Mesenchymal stem cell (in vitro differentiated cells and primary cell): ENCODE results near the gene EFTUD2.

ENCODE experiments used
- DNase-seq: peaks from one replicate; pipeline ENCODE4 v3.0.0-alpha.2; 2013
- H2AFZ ChIP-seq: one replicate; pipeline ENCODE4 v1.6.1; 2013; ENCODE audit warnings: low read depth, mild to moderate bottlenecking, control low read depth, inconsistent platforms, low read length, moderate library complexity
- H2AK5ac ChIP-seq: 2 replicates; pipeline ENCODE4 v1.6.1; 2013; ENCODE audit warnings: low read length, moderate library complexity, mild to moderate bottlenecking, inconsistent platforms; ENCODE audit not compliant: severe bottlenecking
- H2BK120ac ChIP-seq: one replicate; pipeline ENCODE4 v1.6.1; 2013; ENCODE audit warnings: low read depth, mild to moderate bottlenecking, inconsistent platforms, low read length, moderate library complexity
- H2BK12ac ChIP-seq, 2 experiments: one replicate each; pipeline ENCODE4 v1.6.1; 2013; ENCODE audit warnings: inconsistent platforms in 2 of 2, low read length in 2 of 2, mild to moderate bottlenecking in 2 of 2, moderate library complexity in 2 of 2, control low read depth in 1 of 2
- H2BK15ac ChIP-seq: one replicate; pipeline ENCODE4 v1.6.1; 2013; ENCODE audit warnings: mild to moderate bottlenecking, low read depth, inconsistent platforms; ENCODE audit not compliant: poor library complexity, severe bottlenecking
- H2BK5ac ChIP-seq: 2 replicates; pipeline ENCODE4 v1.6.1; 2013; ENCODE audit warnings: low read depth, mild to moderate bottlenecking, low read length, control low read depth, inconsistent platforms; ENCODE audit not compliant: poor library complexity, severe bottlenecking
- H3K14ac ChIP-seq, 2 experiments: one replicate each; pipeline ENCODE4 v1.6.1; 2013; ENCODE audit warnings: inconsistent platforms in 2 of 2, low read length in 2 of 2, control low read depth in 1 of 2, mild to moderate bottlenecking in 1 of 2, moderate library complexity in 1 of 2
- H3K18ac ChIP-seq, 2 experiments: one replicate each; pipeline ENCODE4 v1.6.1; 2013; ENCODE audit warnings: inconsistent platforms in 2 of 2, low read length in 2 of 2, control low read depth in 1 of 2, low read depth in 1 of 2, mild to moderate bottlenecking in 1 of 2
- H3K23ac ChIP-seq, 2 experiments: one replicate each; pipeline ENCODE4 v1.6.1; 2013; ENCODE audit warnings: inconsistent platforms in 2 of 2, low read length in 2 of 2, mild to moderate bottlenecking in 2 of 2, moderate library complexity in 2 of 2, control low read depth in 1 of 2
- H3K27ac ChIP-seq: 2 replicates; pipeline ENCODE4 v1.5.1; 2013; ENCODE audit warnings: mild to moderate bottlenecking, moderate library complexity, low read length, control low read depth, inconsistent platforms; ENCODE audit not compliant: poor library complexity, severe bottlenecking
- H3K27me3 ChIP-seq, 2 experiments: 2 replicates each; pipeline versions ENCODE4 v1.6.1 to v1.7.0; 2013; ENCODE audit warnings: low read length in 2 of 2, mild to moderate bottlenecking in 2 of 2, moderate library complexity in 2 of 2, control low read depth in 1 of 2, inconsistent platforms in 1 of 2; ENCODE audit not compliant: control insufficient read depth in 1 of 2, insufficient read depth in 1 of 2
- H3K36me3 ChIP-seq, 2 experiments: 2 replicates each; pipeline versions ENCODE4 v1.6.1 to v1.7.0; 2013; ENCODE audit warnings: low read length in 2 of 2, control low read depth in 1 of 2, inconsistent platforms in 1 of 2, low read depth in 1 of 2, mild to moderate bottlenecking in 1 of 2; ENCODE audit not compliant: insufficient read depth in 2 of 2, control insufficient read depth in 1 of 2
- H3K4ac ChIP-seq, 2 experiments: one replicate each; pipeline ENCODE4 v1.6.1; 2013; ENCODE audit warnings: inconsistent platforms in 2 of 2, low read length in 2 of 2, mild to moderate bottlenecking in 2 of 2, moderate library complexity in 2 of 2, control low read depth in 1 of 2, low read depth in 1 of 2
- H3K4me1 ChIP-seq: 2 replicates; pipeline ENCODE4 v1.6.1; 2013; ENCODE audit warnings: low read depth, low read length, control low read depth; ENCODE audit not compliant: control insufficient read depth, insufficient read depth
- H3K4me2 ChIP-seq: 2 replicates; pipeline ENCODE4 v1.6.1; 2013; ENCODE audit warnings: low read length, mild to moderate bottlenecking, inconsistent platforms; ENCODE audit not compliant: poor library complexity, severe bottlenecking
- H3K4me3 ChIP-seq, 2 experiments: 2 replicates each; pipeline versions ENCODE4 v1.5.1 to v1.7.0; 2013; ENCODE audit warnings: low read length in 2 of 2, mild to moderate bottlenecking in 2 of 2, control low read depth in 1 of 2, low read depth in 1 of 2; ENCODE audit not compliant: insufficient read depth in 1 of 2
- H3K79me1 ChIP-seq: replicated peaks from 2 replicates; pipeline ENCODE4 v1.6.1; 2013; ENCODE audit warnings: mild to moderate bottlenecking, control low read depth, low read length, inconsistent platforms; ENCODE audit not compliant: poor library complexity, severe bottlenecking
- H3K9ac ChIP-seq: 2 replicates; pipeline ENCODE4 v1.7.0; 2013; ENCODE audit warnings: mild to moderate bottlenecking, low read length, moderate library complexity
- H3K9me3 ChIP-seq: 2 replicates; pipeline ENCODE4 v1.7.0; 2013; ENCODE audit warnings: mild to moderate bottlenecking, low read length; ENCODE audit not compliant: control insufficient read depth
- H4K8ac ChIP-seq: one replicate; pipeline ENCODE4 v1.6.1; 2013; ENCODE audit warnings: inconsistent platforms, mild to moderate bottlenecking, low read length, moderate library complexity
- H4K91ac ChIP-seq: one replicate; pipeline ENCODE4 v1.6.1; 2013; ENCODE audit warnings: mild to moderate bottlenecking, low read length, inconsistent platforms
- WGBS: methylation state at CpG from one replicate; pipeline ENCODE4 v1.1.7; 2013; ENCODE audit warnings: mixed read lengths; 5-methylcytosine and 5-hydroxymethylcytosine counted together

Gene EFTUD2

GRCh38 chr17:44928950-44929720 lies 29.9 kb upstream of the EFTUD2 start:
- 98% methylated on average over 7 of the region's 7 CpGs for WGBS
- Histone ChIP-seq H3K9me3 (no peaks in the 10 kb centered on the region), H2BK120ac (no peak overlapping the region), H3K27ac (no peak overlapping the region), H2AK5ac (no peak overlapping the region), H3K4ac (no peak overlapping the region), H3K23ac (no peak overlapping the region), H3K36me3 (peaks cover 7 to 46% of the 10 kb centered on the region in 2 experiments), H3K27me3 (no peaks in the 10 kb centered on the region), H2BK12ac (no peak overlapping the region), H3K4me3 (no peak overlapping the region), H3K9ac (no peak overlapping the region), H3K18ac (no peak overlapping the region), H3K79me1 (peaks cover 6% of the 10 kb centered on the region), H3K4me2 (no peak overlapping the region), H4K91ac (no peak overlapping the region), H2BK15ac (no peak overlapping the region), H2BK5ac (no peak overlapping the region), H2AFZ (no peak overlapping the region), H4K8ac (no peak overlapping the region), H3K4me1 (no peaks in the 10 kb centered on the region), H3K14ac (no peak overlapping the region)
- DNase-seq: no peak

GRCh38 chr17:44928136-44928535 lies 28.9 kb upstream of the EFTUD2 start:
- H3K14ac ChIP-seq: no peak overlapping the region
- peaks cover 0 to 5% of the 10 kb centered on the region in 2 experiments for H3K27me3 ChIP-seq
- peaks cover 7 to 42% of the 10 kb centered on the region in 2 experiments for H3K36me3 ChIP-seq
- no peak overlapping the region for H3K27ac ChIP-seq
- no peak overlapping the region for H4K8ac ChIP-seq
- no peaks in the 10 kb centered on the region for H3K9me3 ChIP-seq
- no peak overlapping the region for H3K4me2 ChIP-seq
- no peak overlapping the region for H3K4me3 ChIP-seq
- no peak overlapping the region for H2BK5ac ChIP-seq
- H2BK15ac ChIP-seq: no peak overlapping the region
- H2AFZ ChIP-seq: no peak overlapping the region
- peaks cover 6% of the 10 kb centered on the region for H3K79me1 ChIP-seq
- 96% methylated on average over 15 of the region's 15 CpGs for WGBS
- H3K18ac ChIP-seq: no peak overlapping the region
- no peak for DNase-seq
- H2AK5ac ChIP-seq: no peak overlapping the region
- no peak overlapping the region for H3K4ac ChIP-seq
- no peak overlapping the region for H2BK12ac ChIP-seq
- no peak overlapping the region for H3K23ac ChIP-seq
- H3K4me1 ChIP-seq: no peaks in the 10 kb centered on the region
- no peak overlapping the region for H4K91ac ChIP-seq
- H3K9ac ChIP-seq: no peak overlapping the region
- H2BK120ac ChIP-seq: no peak overlapping the region

- Histone ChIP-seq H3K4me3 (no peak overlapping the region), H2BK12ac (no peak overlapping the region), H4K8ac (no peak overlapping the region), H2AFZ (no peak overlapping the region), H3K23ac (no peak overlapping the region), H2BK120ac (no peak overlapping the region), H3K9me3 (no peaks in the 10 kb centered on the region), H3K4ac (no peak overlapping the region), H2BK15ac (no peak overlapping the region), H3K36me3 (peaks cover 7 to 40% of the 10 kb centered on the region in 2 experiments), H3K18ac (no peak overlapping the region), H3K4me1 (no peaks in the 10 kb centered on the region), H2BK5ac (no peak overlapping the region), H2AK5ac (no peak overlapping the region), H3K27me3 (peaks cover 0 to 7% of the 10 kb centered on the region in 2 experiments), H3K79me1 (peaks cover 6% of the 10 kb centered on the region), H3K27ac (no peak overlapping the region), H3K9ac (no peak overlapping the region), H4K91ac (no peak overlapping the region), H3K4me2 (no peak overlapping the region), H3K14ac (no peak overlapping the region)
- 100% methylated on average over 3 of the region's 3 CpGs for WGBS
- no peak for DNase-seq
These were observed 28.5 kb upstream of the EFTUD2 start for GRCh38 chr17:44927696-44928095.

GRCh38 chr17:44926821-44927525 lies 27.7 kb upstream of the EFTUD2 start:
- no peak overlapping the region for H3K27ac ChIP-seq
- no peak overlapping the region for H4K91ac ChIP-seq
- H3K36me3 ChIP-seq: peaks cover 7 to 34% of the 10 kb centered on the region in 2 experiments
- no peak overlapping the region for H3K4me2 ChIP-seq
- no peak overlapping the region for H2BK120ac ChIP-seq
- no peak for DNase-seq
- H2AK5ac ChIP-seq: no peak overlapping the region
- H3K4me3 ChIP-seq: no peak overlapping the region
- H3K79me1 ChIP-seq: peaks cover 3% of the 10 kb centered on the region
- H2BK5ac ChIP-seq: no peak overlapping the region
- no peak overlapping the region for H2BK15ac ChIP-seq
- H3K9ac ChIP-seq: no peak overlapping the region
- H3K18ac ChIP-seq: no peak overlapping the region
- no peak overlapping the region for H3K23ac ChIP-seq
- no peak overlapping the region for H3K14ac ChIP-seq
- H3K27me3 ChIP-seq: peaks cover 4 to 12% of the 10 kb centered on the region in 2 experiments
- no peak overlapping the region for H2BK12ac ChIP-seq
- no peaks in the 10 kb centered on the region for H3K4me1 ChIP-seq
- WGBS: over 99% methylated on average over 9 of the region's 15 CpGs
- no peak overlapping the region for H2AFZ ChIP-seq
- H4K8ac ChIP-seq: no peak overlapping the region
- no peak overlapping the region for H3K4ac ChIP-seq
- no peaks in the 10 kb centered on the region for H3K9me3 ChIP-seq
